HG03064 (cell line): ENCODE results near the gene ZNF593OS.

Experiments
- ATAC-seq: cut with Tn5 transposase; IDR thresholded peaks from one replicate; pipeline ENCODE4 v1.9.1; 2021; ENCODE audit warnings: low read depth; ENCODE audit not compliant: unreplicated experiment

ZNF593OS gene

GRCh38 chr1:26129778-26130177 is 41.9 kb downstream of the ZNF593OS start:
- no peak for ATAC-seq

DNA sequence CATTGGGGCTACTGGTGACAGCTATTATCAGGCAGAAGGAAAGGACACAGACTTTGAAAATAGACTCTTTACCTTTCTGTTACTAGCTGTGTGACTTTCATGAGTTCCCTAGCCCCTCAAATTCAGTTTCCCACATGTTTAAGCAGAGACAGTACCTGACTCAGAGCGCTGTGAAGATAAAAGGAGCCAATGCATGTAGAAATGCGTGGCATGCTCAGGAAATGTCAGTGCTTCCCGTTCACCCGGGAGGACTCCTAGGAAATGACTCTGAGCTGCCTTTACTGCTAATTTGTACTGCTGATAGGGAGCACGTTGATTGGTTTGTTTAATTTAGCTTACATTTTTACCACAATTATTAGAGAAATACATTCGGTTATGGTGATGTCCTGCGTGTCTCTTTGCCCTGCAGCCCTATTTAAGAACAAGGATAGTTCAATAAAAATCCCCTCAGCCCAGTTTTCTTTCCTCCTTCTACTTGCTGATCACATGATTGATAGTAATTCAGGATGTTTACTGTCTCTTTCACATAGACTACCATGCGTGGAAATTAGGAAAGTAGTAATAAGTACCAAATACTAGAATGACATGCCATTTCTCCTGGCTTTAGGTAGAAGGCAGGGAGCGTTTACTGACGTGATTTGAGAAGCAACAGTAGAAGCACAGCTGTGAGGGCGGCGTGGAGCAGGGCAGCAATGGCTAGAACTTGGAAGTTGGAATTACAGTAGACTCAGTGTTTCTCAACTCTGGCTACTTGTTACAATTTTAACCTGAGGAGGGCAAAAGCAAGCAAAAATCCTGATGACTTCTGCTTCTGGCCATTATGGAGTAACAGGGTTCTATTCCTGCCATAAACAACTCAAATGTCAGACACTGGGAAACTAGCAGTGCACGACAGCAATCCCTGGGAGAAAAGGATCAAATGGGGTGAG is 44.1 kb downstream of the ZNF593OS start:
- no peak for ATAC-seq

- ATAC-seq: no peak
Measured at GRCh38 chr1:26126321-26127084, 45.1 kb downstream of the ZNF593OS start.

- ATAC-seq: no peak
Measured at GRCh38 chr1:26125946-26126320, 45.7 kb downstream of the ZNF593OS start.

GRCh38 chr1:26125382-26125781 is 46.2 kb downstream of the ZNF593OS start:
- ATAC-seq: no peak

DNA sequence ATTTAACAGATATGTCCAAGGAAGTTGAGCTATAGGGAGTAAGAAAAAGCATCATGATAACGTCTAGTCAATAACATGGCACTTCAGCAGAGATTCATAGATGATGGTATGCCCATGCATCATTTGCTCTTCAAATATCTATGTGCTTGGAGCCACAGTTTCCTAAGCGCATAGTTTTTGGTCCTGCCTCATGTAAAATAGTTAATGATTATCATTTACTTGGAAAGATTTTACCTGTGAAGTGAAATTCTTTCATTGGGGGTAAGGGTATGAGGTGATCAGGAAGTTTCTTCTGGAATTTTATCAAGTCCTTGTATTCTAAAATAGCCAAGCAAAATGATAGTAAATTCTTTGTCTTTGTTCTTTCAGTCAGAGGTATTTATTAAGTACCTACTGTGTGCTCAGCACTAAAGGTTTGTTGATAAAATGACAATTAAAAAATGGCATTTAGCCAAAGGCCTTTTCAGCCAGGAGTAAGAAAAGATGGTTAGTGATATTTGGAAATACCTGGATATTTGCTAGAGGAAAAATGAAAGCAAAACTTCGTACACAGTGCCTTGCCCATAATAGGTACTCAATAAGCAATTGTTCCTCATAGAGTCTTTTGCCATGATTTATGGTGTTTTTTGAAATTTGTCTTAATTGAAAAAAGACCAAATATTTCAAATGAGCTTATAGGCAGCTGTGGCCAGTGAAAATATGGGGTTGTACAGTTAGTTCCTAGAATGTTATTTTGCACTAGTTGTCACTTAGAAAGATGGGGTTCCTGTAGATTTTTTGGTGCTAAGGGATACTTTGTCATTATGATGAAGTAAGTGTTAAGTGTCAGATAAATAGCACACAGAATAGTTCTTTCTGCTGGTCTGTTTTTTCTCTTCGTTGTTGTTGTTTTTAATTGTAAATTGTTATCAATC is 47.0 kb downstream of the ZNF593OS start:
- no peak for ATAC-seq

- no peak for ATAC-seq
Measured at GRCh38 chr1:26122988-26123973, 48.4 kb downstream of the ZNF593OS start.

DNA sequence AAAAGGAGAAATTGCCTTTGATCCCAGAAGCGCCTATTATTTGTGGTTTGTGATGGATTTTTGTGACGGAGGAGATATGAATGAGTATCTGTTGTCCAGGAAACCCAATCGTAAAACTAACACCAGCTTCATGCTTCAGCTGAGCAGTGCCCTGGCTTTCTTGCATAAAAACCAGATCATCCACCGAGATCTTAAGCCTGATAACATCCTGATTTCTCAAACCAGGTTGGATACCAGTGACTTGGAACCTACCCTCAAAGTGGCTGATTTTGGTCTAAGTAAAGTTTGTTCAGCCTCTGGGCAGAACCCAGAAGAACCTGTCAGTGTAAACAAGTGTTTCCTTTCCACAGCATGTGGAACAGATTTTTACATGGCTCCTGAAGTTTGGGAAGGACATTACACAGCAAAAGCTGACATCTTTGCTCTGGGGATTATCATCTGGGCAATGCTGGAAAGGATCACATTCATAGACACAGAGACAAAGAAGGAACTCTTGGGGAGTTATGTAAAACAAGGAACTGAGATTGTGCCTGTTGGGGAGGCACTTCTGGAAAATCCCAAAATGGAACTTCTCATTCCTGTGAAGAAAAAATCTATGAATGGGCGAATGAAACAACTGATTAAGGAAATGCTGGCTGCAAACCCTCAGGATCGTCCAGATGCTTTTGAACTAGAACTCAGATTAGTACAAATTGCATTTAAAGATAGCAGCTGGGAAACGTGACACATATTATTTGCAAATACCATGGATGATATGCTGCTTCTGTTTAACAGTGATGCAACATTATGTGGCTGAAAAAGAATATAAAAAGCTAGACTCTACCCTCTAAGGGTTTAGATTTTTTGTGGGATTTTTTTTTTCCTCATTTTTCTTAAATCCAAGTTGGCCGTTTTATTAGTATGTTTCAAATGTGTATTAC is 49.5 kb downstream of the ZNF593OS start:
- no peak for ATAC-seq

DNA sequence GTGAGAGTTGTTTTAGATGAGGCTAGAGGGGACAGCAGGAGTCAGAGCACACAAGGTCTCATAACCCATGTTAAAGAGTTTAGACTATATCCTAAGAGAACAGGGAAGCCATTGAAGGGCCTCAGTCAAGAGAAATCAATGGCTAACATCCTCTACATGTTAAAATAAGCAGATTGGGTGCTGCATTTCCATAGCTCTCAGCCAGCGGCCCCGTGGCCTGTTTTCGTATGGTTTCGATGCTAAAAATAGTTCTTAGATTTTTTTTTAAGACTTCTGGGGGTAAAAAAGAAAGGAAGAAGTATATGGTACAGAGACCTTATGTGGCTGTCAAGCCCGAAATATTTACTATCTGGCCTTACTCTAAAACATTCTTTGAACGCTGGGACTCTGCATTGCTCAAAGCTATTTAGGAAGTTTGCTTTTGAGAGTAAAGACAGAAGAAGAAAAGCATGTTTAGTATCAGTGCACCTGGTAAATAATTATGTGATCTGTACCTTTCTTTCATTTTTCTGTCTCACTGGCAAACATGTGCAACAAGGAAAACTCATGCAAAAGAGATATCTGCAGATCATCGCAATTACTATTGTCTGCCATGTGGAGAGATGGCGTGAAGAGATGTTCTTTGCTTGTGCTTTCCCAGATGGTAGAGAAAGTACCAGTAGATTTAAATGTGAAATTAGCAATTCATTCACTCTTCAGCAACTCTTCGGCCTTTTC is 51.6 kb downstream of the ZNF593OS start:
- ATAC-seq: no peak
